ENCODE results near the gene KRT34.
"Not testable (repeated sequence)": the region's sequence is repeated elsewhere in the genome, so short reads cannot be mapped to it uniquely, and the experiment has no call there.

Gene KRT34

GRCh38 chr17:41381943-41382342, at the start of gene KRT34:
Gene KRT34, minus strand, starts transcription at chr17:41382306. Its CDS starts 60 bp downstream, at chr17:41382246.
- DNase-seq (ENCODE audit: low spot score), result not testable (repeated sequence)

GRCh38 chr17:41430376-41430775, 48.3 kb upstream of the KRT34 start:
- DNase-seq (ENCODE audit: low spot score), result not testable (repeated sequence)

- DNase-seq (ENCODE audit: low spot score), result no peak
These were observed 47.6 kb upstream of the KRT34 start for GRCh38 chr17:41429667-41430066.

- DNase-seq (ENCODE audit: low spot score), result no peak
These were observed 46.6 kb upstream of the KRT34 start for GRCh38 chr17:41428591-41429291.

- DNase-seq (ENCODE audit: low spot score), result no peak
These were observed 42.1 kb upstream of the KRT34 start, which contains the start of gene KRT37 for GRCh38 chr17:41424111-41424635. Gene KRT37, minus strand, starts transcription at chr17:41424585. Its CDS starts 62 bp downstream, at chr17:41424523.

- not testable (repeated sequence) for DNase-seq (ENCODE audit: low spot score)
These were observed 40.5 kb upstream of the KRT34 start for GRCh38 chr17:41422586-41422985.

- no peak for DNase-seq (ENCODE audit: low spot score)
These were observed 39.5 kb upstream of the KRT34 start for GRCh38 chr17:41421617-41422016.

GRCh38 chr17:41421116-41421515, 39.0 kb upstream of the KRT34 start:
- DNase-seq (ENCODE audit: low spot score), result peak; percentile 47

- peak; percentile 49 for DNase-seq (ENCODE audit: low spot score)
These were observed 38.0 kb upstream of the KRT34 start for GRCh38 chr17:41420134-41420533.

- no peak for DNase-seq (ENCODE audit: low spot score)
These were observed 37.6 kb upstream of the KRT34 start for GRCh38 chr17:41419716-41420115.

GRCh38 chr17:41418116-41418860, 36.2 kb upstream of the KRT34 start:
- no peak for DNase-seq (ENCODE audit: low spot score)

GRCh38 chr17:41417576-41418015, 35.5 kb upstream of the KRT34 start:
- no peak for DNase-seq (ENCODE audit: low spot score)

- DNase-seq (ENCODE audit: low spot score), result no peak
These were observed 35.0 kb upstream of the KRT34 start for GRCh38 chr17:41417127-41417526.

- no peak for DNase-seq (ENCODE audit: low spot score)
These were observed 34.4 kb upstream of the KRT34 start for GRCh38 chr17:41416479-41416878.

GRCh38 chr17:41415833-41416335, 33.8 kb upstream of the KRT34 start:
- DNase-seq (ENCODE audit: low spot score), result peak; percentile 75

- no peak for DNase-seq (ENCODE audit: low spot score)
These were observed 33.3 kb upstream of the KRT34 start for GRCh38 chr17:41415411-41415810.

GRCh38 chr17:41413982-41414381, 31.9 kb upstream of the KRT34 start:
- DNase-seq (ENCODE audit: low spot score), result no peak

- DNase-seq (ENCODE audit: low spot score), result no peak
These were observed 31.3 kb upstream of the KRT34 start for GRCh38 chr17:41413353-41413957.

GRCh38 chr17:41411072-41411840, 29.1 kb upstream of the KRT34 start:
- no peak for DNase-seq (ENCODE audit: low spot score)

GRCh38 chr17:41407226-41407625, 25.1 kb upstream of the KRT34 start:
- no peak for DNase-seq (ENCODE audit: low spot score)

- no peak for DNase-seq (ENCODE audit: low spot score)
These were observed 24.1 kb upstream of the KRT34 start for GRCh38 chr17:41406205-41406604.

Measured in AG20443 (cell line).